ENCODE results near the gene MRFAP1L1.

The MRFAP1L1 gene

DNA sequence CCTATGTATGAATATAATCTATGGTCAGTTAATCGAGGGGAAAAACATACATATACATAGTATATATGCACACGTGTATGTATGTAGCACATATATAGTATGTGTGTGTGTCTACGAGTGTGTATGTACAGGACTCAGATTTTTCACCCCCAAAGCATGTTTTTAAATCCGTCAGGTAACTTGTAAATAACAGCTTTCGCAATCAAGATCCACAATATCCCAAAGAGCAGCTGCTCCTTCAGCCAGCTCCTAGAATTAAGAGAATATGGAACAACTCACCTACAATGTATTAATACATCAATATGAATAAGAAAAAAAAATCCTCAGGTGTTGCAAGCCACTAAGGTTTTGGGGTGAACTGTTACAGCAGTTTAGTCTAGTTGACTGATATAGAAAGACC, 3.5 kb downstream of the MRFAP1L1 start:
- Histone ChIP-seq H3K4me3 (ENCODE audit: low read depth in 1 of 2, low read length in 2 of 2) (no peak overlapping the region), H3K27ac (ENCODE audit: low read depth, low read length) (no peak overlapping the region), H3K4me1 (ENCODE audit: insufficient read depth, low read length) (peaks cover 56% of the 10 kb centered on the region), H3K9ac (ENCODE audit: low read length) (no peak overlapping the region), H3K36me3 (ENCODE audit: insufficient read depth, low read length) (peaks cover 14% of the 10 kb centered on the region), H3K9me3 (ENCODE audit: low read length) (no peaks in the 10 kb centered on the region), H3K27me3 (ENCODE audit: control insufficient read depth in 1 of 2, insufficient read depth in 2 of 2, low read length in 2 of 2) (no peaks in the 10 kb centered on the region)

GRCh38 chr4:6705646-6706045, 4.0 kb downstream of the MRFAP1L1 start:
- no peak overlapping the region for H3K27ac ChIP-seq (ENCODE audit: low read depth, low read length)

GRCh38 chr4:6703786-6704185, 5.9 kb downstream of the MRFAP1L1 start:
- Histone ChIP-seq H3K36me3 (ENCODE audit: insufficient read depth, low read length) (peaks cover 14% of the 10 kb centered on the region), H3K4me1 (ENCODE audit: insufficient read depth, low read length) (peaks cover 47% of the 10 kb centered on the region), H3K9ac (ENCODE audit: low read length) (no peak overlapping the region), H3K27me3 (ENCODE audit: control insufficient read depth in 1 of 2, insufficient read depth in 2 of 2, low read length in 2 of 2) (no peaks in the 10 kb centered on the region), H3K4me3 (ENCODE audit: low read depth in 1 of 2, low read length in 2 of 2) (no peak overlapping the region), H3K9me3 (ENCODE audit: low read length) (no peaks in the 10 kb centered on the region), H3K27ac (ENCODE audit: low read depth, low read length) (no peak overlapping the region)

More at GRCh38 chr4:6705646-6706045, 4.0 kb downstream of the MRFAP1L1 start:
- Histone ChIP-seq H3K9me3 (ENCODE audit: low read length) (no peaks in the 10 kb centered on the region), H3K4me3 (ENCODE audit: low read depth in 1 of 2, low read length in 2 of 2) (no peak overlapping the region), H3K27me3 (ENCODE audit: control insufficient read depth in 1 of 2, insufficient read depth in 2 of 2, low read length in 2 of 2) (no peaks in the 10 kb centered on the region), H3K4me1 (ENCODE audit: insufficient read depth, low read length) (peaks cover 55% of the 10 kb centered on the region), H3K36me3 (ENCODE audit: insufficient read depth, low read length) (peaks cover 14% of the 10 kb centered on the region), H3K9ac (ENCODE audit: low read length) (no peak overlapping the region)

DNA sequence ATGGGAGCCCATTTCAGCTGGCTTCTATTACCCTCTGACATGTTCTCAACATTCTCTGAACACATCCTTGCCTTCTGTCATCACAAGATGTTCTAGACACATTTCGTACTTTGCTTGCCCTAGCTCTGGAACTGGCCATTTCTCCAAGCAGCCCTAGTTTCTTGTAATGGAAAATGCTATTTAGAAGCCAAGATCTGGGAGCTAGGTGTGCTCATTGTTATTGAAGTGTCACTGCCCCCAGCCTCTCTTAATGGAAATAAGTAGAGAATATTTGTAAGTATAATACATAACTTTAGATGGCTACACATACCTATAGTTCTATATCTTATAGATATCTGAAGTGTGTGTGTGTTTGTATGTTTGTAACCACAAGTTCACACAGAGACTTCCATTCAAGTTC, 6.9 kb downstream of the MRFAP1L1 start:
- no peak overlapping the region for H3K9ac ChIP-seq (ENCODE audit: low read length)
- no peaks in the 10 kb centered on the region for H3K9me3 ChIP-seq (ENCODE audit: low read length)
- H3K4me1 ChIP-seq (ENCODE audit: insufficient read depth, low read length), result peaks cover 37% of the 10 kb centered on the region
- no peak overlapping the region for H3K4me3 ChIP-seq (ENCODE audit: low read depth in 1 of 2, low read length in 2 of 2)
- no peak overlapping the region for H3K27ac ChIP-seq (ENCODE audit: low read depth, low read length)
- H3K27me3 ChIP-seq (ENCODE audit: control insufficient read depth in 1 of 2, insufficient read depth in 2 of 2, low read length in 2 of 2), result no peaks in the 10 kb centered on the region
- peaks cover 14% of the 10 kb centered on the region for H3K36me3 ChIP-seq (ENCODE audit: insufficient read depth, low read length)

DNA sequence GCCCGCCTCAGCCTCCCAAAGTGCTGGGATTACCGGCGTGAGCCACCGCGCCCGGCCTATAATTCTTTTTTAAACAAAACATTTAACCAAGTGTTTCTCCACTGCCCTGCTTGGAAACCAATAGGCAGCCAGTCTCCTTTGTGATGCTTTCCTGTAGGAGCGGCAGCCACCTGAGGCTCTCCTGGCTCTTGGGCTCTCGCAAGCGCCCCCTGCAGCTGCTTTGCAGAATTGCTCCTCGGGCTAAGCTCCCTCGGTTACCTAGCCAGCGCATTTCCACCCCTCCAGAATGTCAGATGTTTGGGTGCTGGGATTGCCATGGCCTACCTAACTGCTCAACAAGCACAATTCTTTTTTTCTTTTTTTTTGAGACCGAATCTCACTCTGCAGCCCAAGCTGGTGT, 8.3 kb downstream of the MRFAP1L1 start:
- Histone ChIP-seq H3K27ac (ENCODE audit: low read depth, low read length) (no peak overlapping the region), H3K9me3 (ENCODE audit: low read length) (no peaks in the 10 kb centered on the region), H3K27me3 (ENCODE audit: control insufficient read depth in 1 of 2, insufficient read depth in 2 of 2, low read length in 2 of 2) (no peaks in the 10 kb centered on the region), H3K9ac (ENCODE audit: low read length) (no peak overlapping the region), H3K4me3 (ENCODE audit: low read depth in 1 of 2, low read length in 2 of 2) (no peak overlapping the region), H3K4me1 (ENCODE audit: insufficient read depth, low read length) (peaks cover 24% of the 10 kb centered on the region), H3K36me3 (ENCODE audit: insufficient read depth, low read length) (peaks cover 22% of the 10 kb centered on the region)

- Histone ChIP-seq H3K4me1 (ENCODE audit: insufficient read depth, low read length) (peaks cover 13% of the 10 kb centered on the region), H3K27me3 (ENCODE audit: control insufficient read depth in 1 of 2, insufficient read depth in 2 of 2, low read length in 2 of 2) (no peaks in the 10 kb centered on the region), H3K27ac (ENCODE audit: low read depth, low read length) (no peak overlapping the region), H3K4me3 (ENCODE audit: low read depth in 1 of 2, low read length in 2 of 2) (no peak overlapping the region), H3K36me3 (ENCODE audit: insufficient read depth, low read length) (peaks cover 18% of the 10 kb centered on the region), H3K9ac (ENCODE audit: low read length) (no peak overlapping the region), H3K9me3 (ENCODE audit: low read length) (no peaks in the 10 kb centered on the region)
Measured at GRCh38 chr4:6699903-6700302, 9.8 kb downstream of the MRFAP1L1 start.

DNA sequence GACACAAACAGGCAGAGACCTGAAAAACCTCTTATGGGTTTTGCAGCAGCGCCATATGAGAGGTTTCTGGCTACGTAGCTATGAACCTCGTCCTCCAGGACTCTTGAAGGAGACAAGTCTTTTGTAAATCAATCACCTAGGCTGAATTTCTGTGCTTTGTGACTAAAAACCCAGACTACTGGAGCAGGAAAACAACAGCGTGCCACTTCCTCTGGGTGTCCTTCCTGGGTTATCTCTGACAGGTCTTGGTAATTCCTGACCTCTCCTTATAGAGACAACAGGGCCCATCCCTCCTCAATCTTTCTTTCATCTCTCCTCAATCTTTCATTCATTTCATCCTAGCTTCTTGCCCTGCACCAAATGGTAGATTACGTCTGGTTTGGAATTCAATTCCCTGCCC, 10.3 kb downstream of the MRFAP1L1 start:
- no peaks in the 10 kb centered on the region for H3K9me3 ChIP-seq (ENCODE audit: low read length)
- H3K27me3 ChIP-seq (ENCODE audit: control insufficient read depth in 1 of 2, insufficient read depth in 2 of 2, low read length in 2 of 2), result no peaks in the 10 kb centered on the region
- peaks cover 9% of the 10 kb centered on the region for H3K4me1 ChIP-seq (ENCODE audit: insufficient read depth, low read length)
- H3K36me3 ChIP-seq (ENCODE audit: insufficient read depth, low read length), result peaks cover 18% of the 10 kb centered on the region
- H3K27ac ChIP-seq (ENCODE audit: low read depth, low read length), result no peak overlapping the region
- H3K4me3 ChIP-seq (ENCODE audit: low read depth in 1 of 2, low read length in 2 of 2), result no peak overlapping the region
- H3K9ac ChIP-seq (ENCODE audit: low read length), result no peak overlapping the region

GRCh38 chr4:6697131-6697530, 12.5 kb downstream of the MRFAP1L1 start:
- Histone ChIP-seq H3K27ac (ENCODE audit: low read depth, low read length) (no peak overlapping the region), H3K4me3 (ENCODE audit: low read depth in 1 of 2, low read length in 2 of 2) (no peak overlapping the region), H3K9ac (ENCODE audit: low read length) (no peak overlapping the region), H3K4me1 (ENCODE audit: insufficient read depth, low read length) (no peaks in the 10 kb centered on the region), H3K27me3 (ENCODE audit: control insufficient read depth in 1 of 2, insufficient read depth in 2 of 2, low read length in 2 of 2) (no peaks in the 10 kb centered on the region), H3K9me3 (ENCODE audit: low read length) (no peaks in the 10 kb centered on the region), H3K36me3 (ENCODE audit: insufficient read depth, low read length) (peaks cover 10% of the 10 kb centered on the region)

DNA sequence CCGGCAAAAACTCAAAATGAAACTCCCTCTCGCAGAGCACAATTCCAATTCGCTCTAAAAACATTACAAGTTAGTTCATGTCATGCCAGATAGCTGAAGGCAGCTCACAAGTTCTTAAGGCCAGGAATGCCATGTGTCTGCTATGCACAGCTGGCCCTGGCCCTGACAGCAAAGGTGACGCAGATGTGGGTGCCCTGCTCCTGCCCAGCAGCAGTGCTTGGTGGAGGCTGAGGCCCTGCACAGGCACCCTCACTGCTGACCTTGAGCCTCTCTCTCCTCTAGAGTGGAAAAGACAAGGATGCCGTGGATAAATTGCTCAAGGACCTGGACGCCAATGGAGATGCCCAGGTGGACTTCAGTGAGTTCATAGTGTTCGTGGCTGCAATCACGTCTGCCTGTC, 13.1 kb downstream of the MRFAP1L1 start:
- Histone ChIP-seq H3K9ac (ENCODE audit: low read length) (no peak overlapping the region), H3K27ac (ENCODE audit: low read depth, low read length) (no peak overlapping the region), H3K36me3 (ENCODE audit: insufficient read depth, low read length) (peaks cover 10% of the 10 kb centered on the region)

GRCh38 chr4:6695660-6696610, 13.7 kb downstream of the MRFAP1L1 start:
- Histone ChIP-seq H3K4me3 (ENCODE audit: low read depth in 1 of 2, low read length in 2 of 2) (no peak overlapping the region), H3K9ac (ENCODE audit: low read length) (no peak overlapping the region), H3K27ac (ENCODE audit: low read depth, low read length) (no peak overlapping the region)

More for the DNA sequence above, 13.1 kb downstream of the MRFAP1L1 start:
- Histone ChIP-seq H3K4me3 (ENCODE audit: low read depth in 1 of 2, low read length in 2 of 2) (no peak overlapping the region), H3K9me3 (ENCODE audit: low read length) (no peaks in the 10 kb centered on the region), H3K27me3 (ENCODE audit: control insufficient read depth in 1 of 2, insufficient read depth in 2 of 2, low read length in 2 of 2) (no peaks in the 10 kb centered on the region), H3K4me1 (ENCODE audit: insufficient read depth, low read length) (no peaks in the 10 kb centered on the region)

GRCh38 chr4:6694177-6694901, 15.3 kb downstream of the MRFAP1L1 start:
- H3K36me3 ChIP-seq (ENCODE audit: insufficient read depth, low read length), result peaks cover 10% of the 10 kb centered on the region
- H3K27ac ChIP-seq (ENCODE audit: low read depth, low read length), result no peak overlapping the region

More at GRCh38 chr4:6695660-6696610, 13.7 kb downstream of the MRFAP1L1 start:
- no peaks in the 10 kb centered on the region for H3K4me1 ChIP-seq (ENCODE audit: insufficient read depth, low read length)
- peaks cover 10% of the 10 kb centered on the region for H3K36me3 ChIP-seq (ENCODE audit: insufficient read depth, low read length)
- no peaks in the 10 kb centered on the region for H3K27me3 ChIP-seq (ENCODE audit: control insufficient read depth in 1 of 2, insufficient read depth in 2 of 2, low read length in 2 of 2)
- H3K9me3 ChIP-seq (ENCODE audit: low read length), result no peaks in the 10 kb centered on the region

More at GRCh38 chr4:6694177-6694901, 15.3 kb downstream of the MRFAP1L1 start:
- H3K9ac ChIP-seq (ENCODE audit: low read length), result no peak overlapping the region
- no peaks in the 10 kb centered on the region for H3K9me3 ChIP-seq (ENCODE audit: low read length)
- H3K27me3 ChIP-seq (ENCODE audit: control insufficient read depth in 1 of 2, insufficient read depth in 2 of 2, low read length in 2 of 2), result no peaks in the 10 kb centered on the region
- H3K4me3 ChIP-seq (ENCODE audit: low read depth in 1 of 2, low read length in 2 of 2), result no peak overlapping the region
- H3K4me1 ChIP-seq (ENCODE audit: insufficient read depth, low read length), result no peaks in the 10 kb centered on the region
